Stimulated activated naive CD8-positive, alpha-beta T cell treated with anti-CD3 and anti-CD28 coated beads, Interleukin-15, amount 100 ng/mL, for 72 hours (primary cell): ENCODE results near the gene MTUS2.

Experiments
- ATAC-seq: fragments of 150-1000 bp; cut with Tn5 transposase; 2 replicates; pipeline ENCODE4 v1.10.0; 2021; ENCODE audit warnings: mild to moderate bottlenecking, moderate library complexity
- DNase-seq, 2 donors: peaks; one replicate each; pipeline ENCODE4 v3.0.0; 2021 to 2022
- H3K27ac Mint-ChIP-seq, 2 donors: one replicate each; pipeline ENCODE4 v1.8.0; 2022; ENCODE audit warnings: mild to moderate bottlenecking in 2 of 2, mixed read lengths in 2 of 2, moderate library complexity in 2 of 2
- H3K27me3 Mint-ChIP-seq: one replicate; pipeline ENCODE4 v1.8.0; 2022; ENCODE audit warnings: mixed read lengths
- H3K4me1 Mint-ChIP-seq: one replicate; pipeline ENCODE4 v1.8.0; 2022; ENCODE audit warnings: mild to moderate bottlenecking, mixed read lengths
- H3K4me3 Mint-ChIP-seq, 2 donors: one replicate each; pipeline ENCODE4 v1.8.0; 2022; ENCODE audit warnings: mild to moderate bottlenecking in 2 of 2, mixed read lengths in 2 of 2, moderate library complexity in 1 of 2
- H3K9me3 Mint-ChIP-seq, 2 donors: one replicate each; pipeline ENCODE4 v1.8.0; 2022; ENCODE audit warnings: mixed read lengths in 2 of 2

The MTUS2 gene

DNA sequence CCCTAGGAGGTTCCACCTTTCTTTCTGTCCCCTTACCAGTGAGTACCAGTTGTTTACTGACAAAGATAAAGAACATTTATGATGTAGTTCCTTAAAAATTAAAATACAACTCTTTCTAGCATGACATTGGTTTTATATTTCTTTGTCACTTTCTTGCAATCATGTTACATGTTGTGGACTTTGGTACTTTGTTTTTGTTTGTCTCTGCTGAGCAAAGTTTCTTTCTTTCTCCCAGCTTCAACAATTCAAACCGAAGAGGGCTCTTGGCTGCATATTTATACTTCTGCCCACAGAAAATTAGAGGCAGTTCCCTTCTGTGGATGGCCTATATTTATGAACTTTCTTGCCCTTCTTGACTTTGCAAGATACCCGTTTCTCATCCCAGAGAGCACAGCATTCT lies 201.2 kb downstream of the MTUS2 start:
- Mint-ChIP-seq H3K4me1 (peaks cover 8% of the 10 kb centered on the region), H3K4me3 (no peak overlapping the region), H3K27ac (no peak overlapping the region), H3K9me3 (peaks cover 0 to 9% of the 10 kb centered on the region in 2 donors), H3K27me3 (peaks cover 7% of the 10 kb centered on the region)
- DNase-seq = no peak
- no peak for ATAC-seq

- Mint-ChIP-seq H3K4me3 (no peak overlapping the region), H3K27me3 (peaks cover 7% of the 10 kb centered on the region), H3K27ac (no peak overlapping the region), H3K4me1 (peaks cover 8% of the 10 kb centered on the region), H3K9me3 (peaks cover 0 to 9% of the 10 kb centered on the region in 2 donors)
- no peak for DNase-seq
- no peak for ATAC-seq
Observed at GRCh38 chr13:29021717-29022116, 201.6 kb downstream of the MTUS2 start.

- H3K9me3 Mint-ChIP-seq = peaks cover 0 to 9% of the 10 kb centered on the region in 2 donors
- H3K4me1 Mint-ChIP-seq = peaks cover 8% of the 10 kb centered on the region
- DNase-seq (no peak), ATAC-seq (no peak)
- H3K27me3 Mint-ChIP-seq = peaks cover 7% of the 10 kb centered on the region
- H3K4me3 Mint-ChIP-seq = no peak overlapping the region
- H3K27ac Mint-ChIP-seq = no peak overlapping the region
Observed at GRCh38 chr13:29022410-29022809, 202.3 kb downstream of the MTUS2 start.

- no peak for ATAC-seq
- peaks cover 7% of the 10 kb centered on the region for H3K27me3 Mint-ChIP-seq
- no peak overlapping the region for H3K27ac Mint-ChIP-seq
- H3K9me3 Mint-ChIP-seq = peaks cover 0 to 9% of the 10 kb centered on the region in 2 donors
- DNase-seq = no peak
- H3K4me3 Mint-ChIP-seq = no peak overlapping the region
- H3K4me1 Mint-ChIP-seq = peaks cover 8% of the 10 kb centered on the region
Observed at GRCh38 chr13:29022968-29023367, 202.8 kb downstream of the MTUS2 start.

GRCh38 chr13:29024783-29025182 lies 204.6 kb downstream of the MTUS2 start:
- Mint-ChIP-seq H3K9me3 (peaks cover 0 to 23% of the 10 kb centered on the region in 2 donors), H3K4me3 (no peak overlapping the region), H3K27me3 (peaks cover 7% of the 10 kb centered on the region), H3K27ac (no peak overlapping the region), H3K4me1 (peaks cover 8% of the 10 kb centered on the region)
- DNase-seq (no peak), ATAC-seq (no peak)

- H3K9me3 Mint-ChIP-seq = peaks cover 0 to 33% of the 10 kb centered on the region in 2 donors
- DNase-seq (no peak), ATAC-seq (no peak)
- H3K4me1 Mint-ChIP-seq = no peaks in the 10 kb centered on the region
- H3K4me3 Mint-ChIP-seq = no peak overlapping the region
- no peak overlapping the region for H3K27ac Mint-ChIP-seq
- H3K27me3 Mint-ChIP-seq = peaks cover 7% of the 10 kb centered on the region
Observed at GRCh38 chr13:29028868-29029267, 208.7 kb downstream of the MTUS2 start.

GRCh38 chr13:29038700-29039099 lies 218.6 kb downstream of the MTUS2 start:
- Mint-ChIP-seq H3K9me3 (peaks cover 0 to 15% of the 10 kb centered on the region in 2 donors), H3K27ac (no peak overlapping the region), H3K27me3 (no peaks in the 10 kb centered on the region), H3K4me1 (no peaks in the 10 kb centered on the region), H3K4me3 (no peak overlapping the region)
- DNase-seq (no peak), ATAC-seq (no peak)

GRCh38 chr13:29039212-29039611 lies 219.1 kb downstream of the MTUS2 start:
- DNase-seq = no peak
- Mint-ChIP-seq H3K9me3 (peaks cover under 1 to 10% of the 10 kb centered on the region in 2 donors), H3K27me3 (no peaks in the 10 kb centered on the region), H3K4me1 (no peaks in the 10 kb centered on the region), H3K27ac (no peak overlapping the region), H3K4me3 (no peak overlapping the region)
- ATAC-seq = no peak

DNA sequence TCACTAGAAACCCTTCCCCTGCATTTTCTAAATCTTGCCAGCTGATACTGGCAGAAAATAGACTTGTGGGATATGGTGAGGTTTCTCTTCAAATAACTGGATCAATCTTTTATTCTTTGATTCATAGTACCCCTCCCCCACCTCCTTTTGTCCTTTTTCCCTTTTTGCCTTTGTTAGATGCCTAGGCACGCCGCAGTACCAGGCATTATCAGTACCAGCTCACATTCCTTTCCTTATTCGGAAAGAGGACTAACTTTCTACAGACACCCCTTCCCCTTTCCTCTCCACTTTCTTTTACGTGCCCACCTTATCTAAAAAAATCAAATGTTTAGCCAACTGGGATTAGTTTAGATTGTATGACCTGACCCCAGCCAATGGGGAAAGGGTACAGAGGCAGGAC lies 226.4 kb downstream of the MTUS2 start:
- Mint-ChIP-seq H3K9me3 (peaks cover 19 to 40% of the 10 kb centered on the region in 2 donors), H3K4me1 (no peaks in the 10 kb centered on the region), H3K27me3 (peaks cover 7% of the 10 kb centered on the region), H3K27ac (no peak overlapping the region), H3K4me3 (no peak overlapping the region)
- DNase-seq (no peak), ATAC-seq (no peak)

DNA sequence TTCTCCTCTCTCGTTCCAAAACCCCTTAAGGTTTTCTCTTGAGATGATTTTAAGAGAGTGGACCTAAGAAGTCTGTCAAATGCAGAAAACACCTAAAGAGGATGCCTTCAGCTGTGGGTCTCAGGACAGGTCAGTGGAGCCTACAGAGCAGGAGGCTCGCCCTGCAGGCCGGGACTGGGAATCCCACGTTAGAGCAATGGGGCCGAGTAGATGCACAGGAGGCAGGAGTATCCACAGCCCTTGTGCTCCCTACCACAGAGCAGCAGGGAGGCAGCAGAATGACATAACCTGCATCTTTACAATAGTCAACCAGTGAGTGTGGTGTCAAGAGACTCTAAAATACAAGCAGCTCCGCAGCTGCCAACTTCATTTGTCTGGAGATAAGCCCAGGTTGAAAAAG lies 229.4 kb downstream of the MTUS2 start:
- Mint-ChIP-seq H3K9me3 (peaks cover 21 to 40% of the 10 kb centered on the region in 2 donors), H3K4me1 (no peaks in the 10 kb centered on the region), H3K27ac (no peak overlapping the region), H3K27me3 (peaks cover 7% of the 10 kb centered on the region), H3K4me3 (no peak overlapping the region)
- DNase-seq (no peak), ATAC-seq (no peak)

- no peaks in the 10 kb centered on the region for H3K4me1 Mint-ChIP-seq
- ATAC-seq (no peak), DNase-seq (no peak)
- H3K27ac Mint-ChIP-seq = no peak overlapping the region
- H3K9me3 Mint-ChIP-seq = peaks cover 23 to 44% of the 10 kb centered on the region in 2 donors
- H3K4me3 Mint-ChIP-seq = no peak overlapping the region
- H3K27me3 Mint-ChIP-seq = peaks cover 7% of the 10 kb centered on the region
Observed at GRCh38 chr13:29050719-29051118, 230.6 kb downstream of the MTUS2 start.

- no peaks in the 10 kb centered on the region for H3K4me1 Mint-ChIP-seq
Observed at GRCh38 chr13:29059800-29060199, 239.7 kb downstream of the MTUS2 start.

GRCh38 chr13:29065142-29065541 lies 245.0 kb downstream of the MTUS2 start:
- DNase-seq (no peak), ATAC-seq (no peak)
- Mint-ChIP-seq H3K27ac (no peak overlapping the region), H3K27me3 (no peaks in the 10 kb centered on the region), H3K4me3 (no peak overlapping the region), H3K4me1 (no peaks in the 10 kb centered on the region), H3K9me3 (peaks cover 10 to 12% of the 10 kb centered on the region in 2 donors)

More at GRCh38 chr13:29059800-29060199, 239.7 kb downstream of the MTUS2 start:
- DNase-seq (no peak), ATAC-seq (no peak)
- Mint-ChIP-seq H3K27ac (no peak overlapping the region), H3K4me3 (no peak overlapping the region), H3K27me3 (no peaks in the 10 kb centered on the region), H3K9me3 (peaks cover 36 to 40% of the 10 kb centered on the region in 2 donors)

DNA sequence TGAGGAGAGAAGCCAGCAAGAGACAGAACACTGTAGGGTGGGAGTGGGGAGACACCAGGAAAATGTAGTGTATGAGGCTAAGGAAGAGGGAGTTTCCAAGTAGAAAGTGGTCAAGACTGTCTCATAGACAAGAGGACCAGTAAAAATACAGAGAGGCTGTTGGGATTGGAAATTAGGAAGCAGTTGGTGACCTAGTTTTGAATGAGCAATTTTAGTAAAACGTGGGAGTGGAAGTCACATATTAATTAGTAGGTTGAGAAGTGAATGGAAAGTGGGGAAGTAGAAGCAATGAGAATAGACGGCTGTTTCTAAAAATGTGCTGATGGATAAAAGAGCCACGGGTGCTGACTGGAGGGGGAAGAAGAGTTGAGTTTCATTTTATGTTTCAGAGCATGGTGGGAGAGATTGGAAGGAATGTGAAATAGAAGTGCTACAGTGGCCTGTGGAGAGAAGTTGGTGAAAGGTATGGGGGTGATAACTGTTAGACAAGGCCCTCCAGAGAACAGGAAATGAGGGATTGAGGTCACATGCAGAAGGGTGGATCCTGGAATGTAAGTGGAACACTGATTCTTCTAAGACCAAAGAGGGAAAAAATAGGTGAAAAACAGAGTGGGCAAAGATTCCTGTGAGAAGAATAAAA lies 247.3 kb downstream of the MTUS2 start:
- H3K4me1 Mint-ChIP-seq = no peaks in the 10 kb centered on the region

DNA sequence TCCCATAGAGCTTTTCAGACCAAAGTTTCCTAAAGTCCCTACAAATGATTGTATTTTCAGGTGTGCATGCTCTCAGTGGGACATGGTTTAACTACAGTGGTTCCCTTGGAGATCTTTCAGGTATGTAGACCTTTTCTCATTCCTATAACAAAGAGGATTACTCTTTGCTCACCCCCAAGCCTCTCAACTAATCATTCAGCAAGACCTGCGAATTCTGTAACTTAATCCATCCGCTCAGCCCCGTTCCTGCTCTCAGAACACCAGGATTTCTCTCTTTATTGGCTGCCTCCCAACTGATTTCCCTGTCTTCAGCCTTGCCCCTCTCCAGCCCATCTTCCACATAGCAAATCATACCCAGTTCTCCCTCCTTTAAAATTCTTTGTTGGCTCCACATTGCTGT lies 253.6 kb downstream of the MTUS2 start:
- Mint-ChIP-seq H3K4me1 (no peaks in the 10 kb centered on the region), H3K27ac (no peak overlapping the region), H3K9me3 (peaks cover 0 to 7% of the 10 kb centered on the region in 2 donors), H3K27me3 (no peaks in the 10 kb centered on the region), H3K4me3 (no peak overlapping the region)
- ATAC-seq = no peak
- DNase-seq = no peak

More for the DNA sequence above, 247.3 kb downstream of the MTUS2 start:
- DNase-seq (no peak), ATAC-seq (no peak)
- H3K27me3 Mint-ChIP-seq = no peaks in the 10 kb centered on the region
- peaks cover 0 to 3% of the 10 kb centered on the region in 2 donors for H3K9me3 Mint-ChIP-seq
- H3K27ac Mint-ChIP-seq = no peak overlapping the region
- H3K4me3 Mint-ChIP-seq = no peak overlapping the region

DNA sequence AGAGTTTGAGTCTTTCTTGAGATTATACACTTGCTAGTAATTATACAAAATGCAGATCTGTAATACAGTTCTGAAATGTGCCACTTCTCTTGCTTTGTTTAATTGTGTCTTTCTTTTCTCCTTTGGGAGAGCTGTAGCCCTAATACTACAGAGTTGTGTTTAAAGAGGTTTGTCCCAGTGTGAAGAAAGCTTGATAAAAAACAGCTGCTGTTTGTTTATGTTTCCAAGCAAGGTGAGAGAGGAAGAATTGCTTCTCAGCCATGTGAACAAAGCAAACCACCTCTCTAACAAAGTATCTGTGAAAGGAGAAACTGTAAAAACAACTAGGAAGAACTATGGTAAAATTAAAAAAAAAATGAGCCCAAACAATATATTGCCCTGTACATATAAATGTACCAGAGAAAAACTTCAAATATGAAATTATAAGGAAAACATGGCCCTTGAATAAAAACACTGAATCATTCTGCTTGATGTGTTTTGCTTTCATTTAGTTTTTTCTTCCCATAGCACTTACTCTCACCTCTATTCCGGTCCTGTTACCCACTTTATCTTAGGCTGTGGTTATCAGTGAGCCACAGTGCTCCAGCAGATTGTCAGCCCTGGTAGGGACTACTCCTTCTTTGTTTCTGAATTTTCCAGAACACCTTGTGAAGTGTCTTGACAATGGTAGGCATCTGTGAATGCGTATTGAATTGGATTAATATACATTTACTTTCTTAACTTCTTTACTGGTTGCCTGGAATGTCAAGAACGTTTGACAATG lies 257.1 kb downstream of the MTUS2 start:
- ATAC-seq (no peak), DNase-seq (no peak)
- Mint-ChIP-seq H3K27me3 (no peaks in the 10 kb centered on the region), H3K4me1 (peaks cover 5% of the 10 kb centered on the region), H3K4me3 (no peak overlapping the region), H3K9me3 (peaks cover 0 to 4% of the 10 kb centered on the region in 2 donors), H3K27ac (no peak overlapping the region)
